ENCODE results near the gene GATA3. TPM values are rescaled to one million over a fixed set of nuclear protein-coding genes. Genes with fewer than 3 reads are reported as not detected.

GATA3 gene
- total RNA-seq, 1 donor from 2014 or later = 2.7 TPM

DNA sequence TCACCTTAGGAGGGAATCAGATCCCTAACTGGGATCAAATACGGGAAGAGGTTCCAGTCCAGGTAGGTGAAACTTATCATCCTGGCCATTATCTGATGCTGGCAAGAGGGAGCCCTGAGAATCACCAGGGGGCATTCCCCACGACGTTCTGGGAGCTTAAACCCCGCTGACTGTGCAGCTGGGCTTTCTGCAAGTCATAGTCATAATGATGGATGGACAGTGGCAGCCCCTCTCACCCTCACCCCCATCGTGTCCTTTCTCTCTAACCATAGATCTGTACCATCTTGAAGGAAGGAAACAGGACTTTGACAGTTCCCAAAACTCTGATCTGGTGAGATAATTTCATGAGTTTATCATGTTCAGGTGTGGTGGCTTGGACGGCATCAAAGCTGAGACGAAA is 50.2 kb downstream of the GATA3 start:
- TF ChIP-seq, protein P1, sequence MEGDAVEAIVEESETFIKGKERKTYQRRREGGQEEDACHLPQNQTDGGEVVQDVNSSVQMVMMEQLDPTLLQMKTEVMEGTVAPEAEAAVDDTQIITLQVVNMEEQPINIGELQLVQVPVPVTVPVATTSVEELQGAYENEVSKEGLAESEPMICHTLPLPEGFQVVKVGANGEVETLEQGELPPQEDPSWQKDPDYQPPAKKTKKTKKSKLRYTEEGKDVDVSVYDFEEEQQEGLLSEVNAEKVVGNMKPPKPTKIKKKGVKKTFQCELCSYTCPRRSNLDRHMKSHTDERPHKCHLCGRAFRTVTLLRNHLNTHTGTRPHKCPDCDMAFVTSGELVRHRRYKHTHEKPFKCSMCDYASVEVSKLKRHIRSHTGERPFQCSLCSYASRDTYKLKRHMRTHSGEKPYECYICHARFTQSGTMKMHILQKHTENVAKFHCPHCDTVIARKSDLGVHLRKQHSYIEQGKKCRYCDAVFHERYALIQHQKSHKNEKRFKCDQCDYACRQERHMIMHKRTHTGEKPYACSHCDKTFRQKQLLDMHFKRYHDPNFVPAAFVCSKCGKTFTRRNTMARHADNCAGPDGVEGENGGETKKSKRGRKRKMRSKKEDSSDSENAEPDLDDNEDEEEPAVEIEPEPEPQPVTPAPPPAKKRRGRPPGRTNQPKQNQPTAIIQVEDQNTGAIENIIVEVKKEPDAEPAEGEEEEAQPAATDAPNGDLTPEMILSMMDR (IDR thresholded peaks at IDR 0.05; ENCODE audit: unreplicated experiment) = no peak
- Mint-ChIP-seq H3K27ac (no peak overlapping the region), H3K4me3 (ENCODE audit: low read depth) (no peak overlapping the region), H3K9me3 (ENCODE audit: low read depth) (no peaks in the 10 kb centered on the region), H3K4me1 (ENCODE audit: low read depth) (peaks cover 12% of the 10 kb centered on the region), H3K27me3 (peaks cover 73% of the 10 kb centered on the region), H3K36me3 (ENCODE audit: insufficient read depth) (no peaks in the 10 kb centered on the region)
- DNase-seq (ENCODE audit: low spot score, unreplicated experiment) = no peak

DNA sequence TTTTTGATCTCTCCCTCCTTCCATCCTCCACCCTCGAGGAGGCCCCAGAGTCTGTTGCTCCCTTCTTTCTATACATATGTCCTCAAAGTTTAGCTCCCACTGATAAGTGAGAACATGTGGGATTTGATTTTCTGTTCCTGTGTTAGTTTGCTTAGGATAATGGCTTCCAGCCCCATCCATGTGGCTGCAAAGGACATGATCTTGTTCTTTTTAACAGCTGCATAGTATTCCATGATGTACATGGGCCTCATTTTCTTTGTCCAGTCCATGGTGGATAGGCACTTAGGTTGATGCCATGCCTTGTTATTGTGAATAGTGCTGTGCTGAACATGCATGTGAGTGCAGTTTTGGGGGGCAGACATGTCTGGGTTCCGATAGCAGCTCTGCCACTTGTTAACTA is 51.4 kb downstream of the GATA3 start:
- H3K27me3 Mint-ChIP-seq = peaks cover 69% of the 10 kb centered on the region
- no peak for DNase-seq (ENCODE audit: low spot score, unreplicated experiment)
- H3K4me1 Mint-ChIP-seq (ENCODE audit: low read depth) = peaks cover 13% of the 10 kb centered on the region
- no peaks in the 10 kb centered on the region for H3K36me3 Mint-ChIP-seq (ENCODE audit: insufficient read depth)
- no peak overlapping the region for H3K4me3 Mint-ChIP-seq (ENCODE audit: low read depth)
- no peak overlapping the region for H3K27ac Mint-ChIP-seq
- H3K9me3 Mint-ChIP-seq (ENCODE audit: low read depth) = no peaks in the 10 kb centered on the region
- TF ChIP-seq, protein P1 (IDR thresholded peaks at IDR 0.05; ENCODE audit: unreplicated experiment) = no peak

DNA sequence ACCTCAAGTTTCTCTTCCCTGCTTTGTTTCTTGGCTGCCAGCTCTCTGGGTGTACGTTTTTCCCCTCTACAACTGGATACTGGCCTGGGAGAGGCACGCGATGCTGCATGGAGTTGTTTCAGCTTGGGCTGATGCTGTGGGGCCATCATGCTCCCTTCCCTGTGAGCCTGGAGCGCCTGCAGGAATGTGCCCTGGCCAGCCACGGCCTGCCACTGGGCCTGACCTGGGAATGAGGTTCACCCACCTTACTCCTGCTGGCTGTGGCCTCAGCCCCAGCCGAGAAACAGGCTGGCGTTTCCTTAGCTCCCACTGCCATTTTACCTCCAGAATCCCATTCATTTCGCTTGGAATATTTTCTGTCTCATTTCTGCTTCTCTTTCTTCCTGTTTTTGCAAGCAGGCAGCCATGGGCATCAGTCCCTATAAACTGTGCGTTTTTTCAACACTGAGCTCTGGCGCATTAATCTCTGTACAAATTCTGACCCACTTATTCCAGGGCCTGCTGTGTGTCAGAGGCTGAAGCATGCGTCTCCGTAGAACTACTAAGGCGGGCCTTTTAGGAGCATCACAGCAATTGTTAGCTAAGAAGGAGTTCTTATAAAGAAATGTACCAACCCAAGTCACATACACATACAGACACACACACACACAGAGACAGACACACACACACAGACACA is 57.9 kb downstream of the GATA3 start:
- TF ChIP-seq, protein P1 (IDR thresholded peaks at IDR 0.05; ENCODE audit: unreplicated experiment) = no peak
- no peak overlapping the region for H3K27ac Mint-ChIP-seq
- no peaks in the 10 kb centered on the region for H3K36me3 Mint-ChIP-seq (ENCODE audit: insufficient read depth)
- H3K9me3 Mint-ChIP-seq (ENCODE audit: low read depth) = no peaks in the 10 kb centered on the region
- no peak for DNase-seq (ENCODE audit: low spot score, unreplicated experiment)
- peaks cover 40% of the 10 kb centered on the region for H3K27me3 Mint-ChIP-seq
- no peak overlapping the region for H3K4me3 Mint-ChIP-seq (ENCODE audit: low read depth)
- H3K4me1 Mint-ChIP-seq (ENCODE audit: low read depth) = peaks cover 4% of the 10 kb centered on the region

DNA sequence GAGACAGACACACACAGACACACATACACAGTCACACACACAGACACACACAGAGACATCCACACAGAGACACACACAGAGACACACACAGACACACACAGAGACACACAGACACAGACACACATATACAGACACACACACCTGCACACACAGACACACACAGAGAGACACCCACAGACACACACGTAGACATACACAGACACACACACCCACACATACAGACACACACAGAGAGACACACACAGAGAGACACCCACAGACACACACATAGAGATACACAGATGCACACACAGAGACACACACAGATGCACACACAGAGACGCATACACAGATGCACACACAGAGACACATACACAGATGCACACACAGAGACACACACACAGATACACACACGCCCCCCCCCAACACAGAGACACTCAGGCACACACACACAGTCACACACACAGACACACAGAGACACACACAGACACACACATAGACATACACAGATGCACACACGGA is 58.5 kb downstream of the GATA3 start:
- H3K9me3 Mint-ChIP-seq (ENCODE audit: low read depth) = no peaks in the 10 kb centered on the region
- DNase-seq (ENCODE audit: low spot score, unreplicated experiment) = no peak
- peaks cover 4% of the 10 kb centered on the region for H3K4me1 Mint-ChIP-seq (ENCODE audit: low read depth)
- peaks cover 35% of the 10 kb centered on the region for H3K27me3 Mint-ChIP-seq
- no peak overlapping the region for H3K4me3 Mint-ChIP-seq (ENCODE audit: low read depth)
- TF ChIP-seq, protein P1 (IDR thresholded peaks at IDR 0.05; ENCODE audit: unreplicated experiment) = no peak
- H3K27ac Mint-ChIP-seq = no peak overlapping the region
- no peaks in the 10 kb centered on the region for H3K36me3 Mint-ChIP-seq (ENCODE audit: insufficient read depth)

DNA sequence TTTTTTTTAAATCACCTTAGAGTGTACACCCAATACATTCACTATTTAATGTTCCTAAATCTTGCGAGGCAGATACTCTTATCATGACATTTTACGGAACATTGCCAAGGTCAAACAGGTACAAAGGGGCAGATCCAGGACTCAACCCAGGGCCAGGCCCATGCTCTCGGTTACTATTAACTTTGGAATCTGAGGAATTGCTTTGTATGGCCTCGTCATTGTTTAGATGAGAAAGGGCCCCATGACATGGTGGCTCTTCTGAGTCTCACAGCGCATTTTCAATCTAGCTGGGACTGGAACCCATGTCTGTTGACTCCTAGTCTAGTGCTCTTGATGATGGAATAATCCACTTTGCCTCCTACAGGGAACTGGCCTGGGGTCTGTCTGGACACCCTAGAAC is 59.1 kb downstream of the GATA3 start:
- no peak for DNase-seq (ENCODE audit: low spot score, unreplicated experiment)
- H3K36me3 Mint-ChIP-seq (ENCODE audit: insufficient read depth) = no peaks in the 10 kb centered on the region
- peaks cover 34% of the 10 kb centered on the region for H3K27me3 Mint-ChIP-seq
- no peaks in the 10 kb centered on the region for H3K9me3 Mint-ChIP-seq (ENCODE audit: low read depth)
- TF ChIP-seq, protein P1 (IDR thresholded peaks at IDR 0.05; ENCODE audit: unreplicated experiment) = no peak
- peaks cover 4% of the 10 kb centered on the region for H3K4me1 Mint-ChIP-seq (ENCODE audit: low read depth)
- H3K4me3 Mint-ChIP-seq (ENCODE audit: low read depth) = no peak overlapping the region
- H3K27ac Mint-ChIP-seq = no peak overlapping the region

Data from progenitor cell of endocrine pancreas (in vitro differentiated cells).